HEK293 (cell line): ENCODE results near the gene BHLHE41.

Experiments
- CTCF ChIA-PET: fragments of 350-600 bp; formaldehyde crosslinking; extraction: SDS; loops from one replicate; lab custom pipeline; 2021; ENCODE audit warnings: antibody characterized with exemption; lab: Yijun Ruan, JAX
- POLR2A ChIA-PET: fragments of 300-600 bp; formaldehyde crosslinking; extraction: SDS; loops from one replicate; lab custom pipeline; 2020; ENCODE audit warnings: antibody characterized with exemption, inconsistent platforms; lab: Yijun Ruan, JAX
- H3K27ac ChIP-seq: fragments of 200-500 bp; sonication (Bioruptor generic); 2 replicates; pipeline ENCODE4 v1.5.1; 2014; ENCODE audit warnings: low read depth, low read length, control low read depth, inconsistent platforms; ENCODE audit errors: extremely low read depth
- H3K36me3 ChIP-seq, 2 experiments: fragments of 200-500 bp in 1 of 2; sonication (Bioruptor generic) in 1 of 2; 1 replicate in 1 of 2; 2 replicates in 1 of 2; pipeline ENCODE4 v1.5.1; 2014 to 2017; ENCODE audit warnings: inconsistent platforms in 2 of 2, low read length in 2 of 2; ENCODE audit not compliant: control insufficient read depth in 2 of 2, insufficient read depth in 1 of 2
- H3K4me1 ChIP-seq: fragments of 200-500 bp; sonication (Bioruptor generic); 2 replicates; pipeline ENCODE4 v1.5.1; 2014; ENCODE audit warnings: mild to moderate bottlenecking, low read length, inconsistent platforms; ENCODE audit not compliant: control insufficient read depth, insufficient read depth
- H3K4me3 ChIP-seq: 2 replicates; pipeline ENCODE4 v1.5.1; 2011; ENCODE audit warnings: low read depth, mild to moderate bottlenecking, control low read depth, low read length, moderate library complexity
- H3K9me3 ChIP-seq: fragments of 200-500 bp; sonication (Bioruptor generic); 2 replicates; pipeline ENCODE4 v1.5.1; 2014; ENCODE audit warnings: low read depth, low read length, inconsistent platforms; ENCODE audit not compliant: control insufficient read depth, insufficient read depth
- AEBP2 ChIP-seq: fragments of 450-650 bp; formaldehyde crosslinking; IDR thresholded peaks from 2 replicates; pipeline ENCODE4 v1.5.1; 2016; ENCODE audit warnings: missing biosample characterization, missing genetic modification characterization, borderline replicate concordance
- GLI2 ChIP-seq: fragments of 450-650 bp; formaldehyde crosslinking; IDR thresholded peaks from 2 replicates; pipeline ENCODE4; 2017; ENCODE audit warnings: missing biosample characterization, missing genetic modification characterization, low read depth, borderline replicate concordance
- KLF8 ChIP-seq: fragments of 450-650 bp; formaldehyde crosslinking; IDR thresholded peaks from 2 replicates; pipeline ENCODE4 v1.5.1; 2016; ENCODE audit warnings: missing biosample characterization, missing genetic modification characterization
- PRDM4 ChIP-seq: fragments of 450-650 bp; formaldehyde crosslinking; IDR thresholded peaks from 2 replicates; pipeline ENCODE4 v1.5.1; 2017; ENCODE audit warnings: missing biosample characterization, missing genetic modification characterization
- ZBTB1 ChIP-seq: fragments of 450-650 bp; formaldehyde crosslinking; IDR thresholded peaks from 2 replicates; pipeline ENCODE4 v1.5.1; 2016; ENCODE audit warnings: missing biosample characterization, missing genetic modification characterization
- ZFHX2 ChIP-seq: fragments of 450-650 bp; formaldehyde crosslinking; conservative IDR thresholded peaks from 2 replicates; pipeline ENCODE4 v1.5.1; 2016; ENCODE audit warnings: missing biosample characterization, missing genetic modification characterization
- ZNF112 ChIP-seq: fragments of 450-650 bp; formaldehyde crosslinking; IDR thresholded peaks from 2 replicates; pipeline ENCODE4 v1.5.0; 2017; ENCODE audit warnings: missing biosample characterization, missing genetic modification characterization
- ZNF140 ChIP-seq: fragments of 450-650 bp; formaldehyde crosslinking; IDR thresholded peaks from 2 replicates; pipeline ENCODE4 v1.5.1; 2016; ENCODE audit warnings: missing biosample characterization, missing genetic modification characterization
- ZNF18 ChIP-seq: fragments of 450-650 bp; formaldehyde crosslinking; IDR thresholded peaks from 2 replicates; pipeline ENCODE4 v1.5.1; 2016; ENCODE audit warnings: missing biosample characterization, missing genetic modification characterization
- ZNF404 ChIP-seq: fragments of 450-650 bp; formaldehyde crosslinking; IDR thresholded peaks from 2 replicates; pipeline ENCODE4 v1.5.1; 2017; ENCODE audit warnings: missing biosample characterization, missing genetic modification characterization
- ZNF639 ChIP-seq: fragments of 450-650 bp; formaldehyde crosslinking; IDR thresholded peaks from 2 replicates; pipeline ENCODE4 v1.5.1; 2016; ENCODE audit warnings: missing biosample characterization, missing genetic modification characterization
- ZNF776 ChIP-seq: fragments of 450-650 bp; formaldehyde crosslinking; IDR thresholded peaks from 2 replicates; pipeline ENCODE4 v1.5.0; 2017; ENCODE audit warnings: missing biosample characterization, missing genetic modification characterization, borderline replicate concordance
- ZNF777 ChIP-seq: fragments of 450-650 bp; formaldehyde crosslinking; IDR thresholded peaks from 2 replicates; pipeline ENCODE4 v1.5.1; 2017; ENCODE audit warnings: missing biosample characterization, missing genetic modification characterization, borderline replicate concordance
- ZNF785 ChIP-seq: fragments of 450-650 bp; formaldehyde crosslinking; IDR thresholded peaks from 2 replicates; pipeline ENCODE4 v1.5.1; 2016; ENCODE audit warnings: missing biosample characterization, missing genetic modification characterization
- ZSCAN18 ChIP-seq: fragments of 450-650 bp; formaldehyde crosslinking; IDR thresholded peaks from 2 replicates; pipeline ENCODE4 v1.5.1; 2016; ENCODE audit warnings: missing biosample characterization, missing genetic modification characterization

BHLHE41 gene

GRCh38 chr12:26077915-26078702 lies 46.7 kb downstream of the BHLHE41 start:
- Histone ChIP-seq H3K27ac (no peak overlapping the region), H3K4me1 (no peaks in the 10 kb centered on the region), H3K36me3 (no peaks in the 10 kb centered on the region), H3K4me3 (no peak overlapping the region), H3K9me3 (no peaks in the 10 kb centered on the region)
- no peak for TF ChIP-seq ZNF785 (tag by site-specific recombination)
- TF ChIP-seq KLF8: no peak
- TF ChIP-seq ZNF776 (tag by site-specific recombination): no peak
- no peak for TF ChIP-seq ZNF404 (tag by site-specific recombination)
- TF ChIP-seq AEBP2 (tag by site-specific recombination): no peak
- no peak for TF ChIP-seq PRDM4
- TF ChIP-seq ZNF140 (tag by site-specific recombination): no peak
- no peak for TF ChIP-seq ZBTB1
- no peak for TF ChIP-seq ZNF639 (tag by site-specific recombination)
- TF ChIP-seq GLI2 (tag by site-specific recombination): no peak
- TF ChIP-seq ZNF777 (tag by site-specific recombination): no peak
- TF ChIP-seq ZNF18 (tag by site-specific recombination): no peak
- TF ChIP-seq ZNF112 (tag by site-specific recombination): no peak
- no peak for TF ChIP-seq ZFHX2
- TF ChIP-seq ZSCAN18 (tag by site-specific recombination): no peak
- CTCF ChIA-PET: interaction anchor here (0.7 kb wide), 1 partner anchor 215 kb away, joined by 3 read pairs; no protein-coding TSS in a partner anchor
- POLR2A ChIA-PET: no interaction called here
